Measurements from ENCODE around the gene CPA3.

The CPA3 gene

DNA sequence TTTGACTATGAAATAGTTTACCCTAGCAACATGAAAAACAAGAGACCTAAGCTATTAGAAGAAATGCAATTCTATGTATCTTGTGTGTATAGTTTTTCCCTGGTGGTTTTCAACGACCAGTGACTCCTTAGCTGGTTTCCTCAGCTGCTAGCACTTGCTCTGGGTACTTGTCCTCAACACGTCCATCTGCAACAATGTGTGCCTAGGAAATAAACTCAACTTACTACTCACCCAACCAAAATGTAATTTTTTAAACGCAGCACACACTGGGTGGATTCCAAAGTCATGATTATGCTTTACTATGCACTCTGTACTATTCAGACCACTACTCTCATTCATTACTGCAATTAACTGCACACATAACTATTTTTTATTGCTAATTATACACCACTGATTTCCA, 31.0 kb downstream of the CPA3 start:
- no peaks in the 10 kb centered on the region for H3K36me3 ChIP-seq (ENCODE audit: insufficient read depth, low read length)
- H3K4me1 ChIP-seq (ENCODE audit: insufficient read depth, low read length): no peaks in the 10 kb centered on the region
- H2AFZ ChIP-seq (ENCODE audit: low read depth, low read length): no peak overlapping the region
- TF ChIP-seq, protein P1, sequence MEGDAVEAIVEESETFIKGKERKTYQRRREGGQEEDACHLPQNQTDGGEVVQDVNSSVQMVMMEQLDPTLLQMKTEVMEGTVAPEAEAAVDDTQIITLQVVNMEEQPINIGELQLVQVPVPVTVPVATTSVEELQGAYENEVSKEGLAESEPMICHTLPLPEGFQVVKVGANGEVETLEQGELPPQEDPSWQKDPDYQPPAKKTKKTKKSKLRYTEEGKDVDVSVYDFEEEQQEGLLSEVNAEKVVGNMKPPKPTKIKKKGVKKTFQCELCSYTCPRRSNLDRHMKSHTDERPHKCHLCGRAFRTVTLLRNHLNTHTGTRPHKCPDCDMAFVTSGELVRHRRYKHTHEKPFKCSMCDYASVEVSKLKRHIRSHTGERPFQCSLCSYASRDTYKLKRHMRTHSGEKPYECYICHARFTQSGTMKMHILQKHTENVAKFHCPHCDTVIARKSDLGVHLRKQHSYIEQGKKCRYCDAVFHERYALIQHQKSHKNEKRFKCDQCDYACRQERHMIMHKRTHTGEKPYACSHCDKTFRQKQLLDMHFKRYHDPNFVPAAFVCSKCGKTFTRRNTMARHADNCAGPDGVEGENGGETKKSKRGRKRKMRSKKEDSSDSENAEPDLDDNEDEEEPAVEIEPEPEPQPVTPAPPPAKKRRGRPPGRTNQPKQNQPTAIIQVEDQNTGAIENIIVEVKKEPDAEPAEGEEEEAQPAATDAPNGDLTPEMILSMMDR (IDR thresholded peaks at IDR 0.05; ENCODE audit: borderline replicate concordance, extremely low read depth, low read length, poor library complexity, severe bottlenecking): no peak
- TF ChIP-seq EZH2 (IDR thresholded peaks at IDR 0.05; ENCODE audit: borderline replicate concordance, low read depth, low read length, severe bottlenecking): no peak
- no peak overlapping the region for H3K4me2 ChIP-seq (ENCODE audit: insufficient read depth, low read length)
- peaks cover 7% of the 10 kb centered on the region for H3K27me3 ChIP-seq (ENCODE audit: insufficient read depth, low read length, poor library complexity)
- ATAC-seq (ENCODE audit: insufficient read depth, low read depth) (no peak), DNase-seq (no peak)
- no peak overlapping the region for H3K4me3 ChIP-seq (ENCODE audit: low read depth in 1 of 2, low read length in 2 of 2)
- no peaks in the 10 kb centered on the region for H3K79me2 ChIP-seq (ENCODE audit: insufficient read depth, low read length)
- H4K20me1 ChIP-seq (ENCODE audit: insufficient read depth, low read length): no peaks in the 10 kb centered on the region
- H3K27ac ChIP-seq (ENCODE audit: low read length): no peak overlapping the region
- H3K9me3 ChIP-seq (ENCODE audit: insufficient read depth, low read length, severe bottlenecking): no peaks in the 10 kb centered on the region
- no peak overlapping the region for H3K9ac ChIP-seq (ENCODE audit: low read depth, low read length)

DNA sequence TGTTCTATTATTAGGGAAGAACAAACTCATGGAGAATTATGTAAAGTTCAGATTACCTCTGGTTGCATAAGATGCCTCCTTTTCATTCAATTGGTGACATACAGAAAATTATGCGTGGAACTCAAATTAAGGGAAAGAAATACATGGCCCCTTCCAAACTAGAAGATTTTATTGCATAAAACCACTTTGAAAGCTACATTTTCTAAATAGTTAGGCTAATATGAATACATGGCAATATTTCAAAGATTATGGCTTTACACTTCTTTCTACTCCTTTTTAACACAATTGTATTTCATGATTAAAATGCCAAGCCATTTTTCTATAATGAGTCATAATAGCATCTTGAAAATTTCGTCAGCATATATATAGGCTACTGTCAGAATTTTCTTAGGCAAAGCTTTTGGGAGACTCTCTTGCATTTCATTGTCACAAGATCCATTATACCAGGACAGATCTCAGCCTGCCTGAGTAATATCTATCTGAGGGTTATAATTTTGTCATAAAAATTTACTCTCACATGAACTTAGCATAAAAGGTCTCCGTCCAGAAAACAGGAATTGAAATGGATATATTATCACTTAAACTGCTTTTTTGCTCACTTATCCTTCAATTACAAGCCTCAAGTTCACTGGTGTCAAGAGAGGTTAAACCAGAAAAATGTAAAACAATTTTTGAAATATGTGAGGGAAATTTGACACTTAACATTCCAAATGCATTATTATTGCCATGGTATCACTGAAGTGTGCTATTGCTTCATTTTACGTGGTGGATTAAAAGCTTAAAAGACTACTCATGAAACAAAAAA, 37.1 kb downstream of the CPA3 start:
- no peak overlapping the region for H3K4me3 ChIP-seq (ENCODE audit: low read depth in 1 of 2, low read length in 2 of 2)
- H3K27ac ChIP-seq (ENCODE audit: low read length): no peak overlapping the region
- no peaks in the 10 kb centered on the region for H3K27me3 ChIP-seq (ENCODE audit: insufficient read depth, low read length, poor library complexity)
- H3K4me2 ChIP-seq (ENCODE audit: insufficient read depth, low read length): no peak overlapping the region
- H3K79me2 ChIP-seq (ENCODE audit: insufficient read depth, low read length): no peaks in the 10 kb centered on the region
- no peak overlapping the region for H2AFZ ChIP-seq (ENCODE audit: low read depth, low read length)
- no peaks in the 10 kb centered on the region for H3K9me3 ChIP-seq (ENCODE audit: insufficient read depth, low read length, severe bottlenecking)
- DNase-seq (no peak), ATAC-seq (ENCODE audit: insufficient read depth, low read depth) (no peak)
- TF ChIP-seq EZH2 (IDR thresholded peaks at IDR 0.05; ENCODE audit: borderline replicate concordance, low read depth, low read length, severe bottlenecking): no peak
- H3K36me3 ChIP-seq (ENCODE audit: insufficient read depth, low read length): no peaks in the 10 kb centered on the region
- no peak overlapping the region for H3K9ac ChIP-seq (ENCODE audit: low read depth, low read length)
- H3K4me1 ChIP-seq (ENCODE audit: insufficient read depth, low read length): no peaks in the 10 kb centered on the region
- no peaks in the 10 kb centered on the region for H4K20me1 ChIP-seq (ENCODE audit: insufficient read depth, low read length)

DNA sequence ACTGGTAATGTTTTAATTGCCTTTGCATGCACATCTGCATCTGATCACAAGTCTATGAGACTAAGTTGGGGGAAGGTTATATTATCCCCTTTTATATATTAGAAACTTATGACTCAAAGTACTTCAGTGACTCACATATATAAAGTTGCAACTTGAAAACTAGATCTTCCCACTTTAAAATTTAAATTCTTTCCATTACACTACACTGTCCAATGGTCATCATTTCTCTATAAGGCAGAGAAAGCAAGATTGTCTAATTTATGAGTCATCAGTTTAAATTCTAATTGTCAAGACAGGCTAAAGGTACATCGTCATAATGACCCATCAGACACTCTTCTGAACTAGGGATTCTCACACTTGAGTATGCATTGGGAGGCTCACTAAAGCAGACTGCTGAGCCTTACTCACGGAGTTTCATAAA, 37.9 kb downstream of the CPA3 start:
- no peaks in the 10 kb centered on the region for H3K36me3 ChIP-seq (ENCODE audit: insufficient read depth, low read length)
- H3K9me3 ChIP-seq (ENCODE audit: insufficient read depth, low read length, severe bottlenecking): no peaks in the 10 kb centered on the region
- peaks cover under 1% of the 10 kb centered on the region for H3K27me3 ChIP-seq (ENCODE audit: insufficient read depth, low read length, poor library complexity)
- no peaks in the 10 kb centered on the region for H3K4me1 ChIP-seq (ENCODE audit: insufficient read depth, low read length)
- DNase-seq (no peak), ATAC-seq (ENCODE audit: insufficient read depth, low read depth) (no peak)
- H3K27ac ChIP-seq (ENCODE audit: low read length): no peak overlapping the region
- no peaks in the 10 kb centered on the region for H3K79me2 ChIP-seq (ENCODE audit: insufficient read depth, low read length)
- H3K9ac ChIP-seq (ENCODE audit: low read depth, low read length): no peak overlapping the region
- H3K4me2 ChIP-seq (ENCODE audit: insufficient read depth, low read length): no peak overlapping the region
- H3K4me3 ChIP-seq (ENCODE audit: low read depth in 1 of 2, low read length in 2 of 2): no peak overlapping the region
- TF ChIP-seq, protein P1 (IDR thresholded peaks at IDR 0.05; ENCODE audit: borderline replicate concordance, extremely low read depth, low read length, poor library complexity, severe bottlenecking): no peak
- no peak for TF ChIP-seq EZH2 (IDR thresholded peaks at IDR 0.05; ENCODE audit: borderline replicate concordance, low read depth, low read length, severe bottlenecking)
- no peaks in the 10 kb centered on the region for H4K20me1 ChIP-seq (ENCODE audit: insufficient read depth, low read length)
- no peak overlapping the region for H2AFZ ChIP-seq (ENCODE audit: low read depth, low read length)

DNA sequence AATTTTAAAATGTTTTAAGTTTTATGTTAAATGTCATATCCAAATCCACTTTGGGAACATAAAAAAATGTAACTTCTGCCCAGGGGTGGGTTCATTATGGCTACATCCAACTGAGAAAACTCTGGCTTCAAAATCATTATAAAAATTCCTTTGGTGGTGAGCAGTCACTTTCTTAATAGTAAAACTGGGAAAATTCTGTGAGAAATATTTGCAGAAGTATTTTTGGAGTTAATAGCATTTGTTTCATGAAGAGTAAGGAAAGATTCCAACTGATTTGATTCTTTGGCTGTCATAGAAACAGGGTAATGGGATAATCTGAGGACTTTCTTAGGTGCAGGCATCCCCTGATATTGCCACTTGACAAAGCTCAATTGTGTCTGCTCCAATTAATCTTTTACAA, 38.8 kb downstream of the CPA3 start:
- H3K27ac ChIP-seq (ENCODE audit: low read length): no peak overlapping the region
- no peaks in the 10 kb centered on the region for H3K36me3 ChIP-seq (ENCODE audit: insufficient read depth, low read length)
- no peak overlapping the region for H2AFZ ChIP-seq (ENCODE audit: low read depth, low read length)
- H3K4me3 ChIP-seq (ENCODE audit: low read depth in 1 of 2, low read length in 2 of 2): no peak overlapping the region
- no peak overlapping the region for H3K4me2 ChIP-seq (ENCODE audit: insufficient read depth, low read length)
- H3K27me3 ChIP-seq (ENCODE audit: insufficient read depth, low read length, poor library complexity): peaks cover 3% of the 10 kb centered on the region
- H4K20me1 ChIP-seq (ENCODE audit: insufficient read depth, low read length): no peaks in the 10 kb centered on the region
- H3K9me3 ChIP-seq (ENCODE audit: insufficient read depth, low read length, severe bottlenecking): no peaks in the 10 kb centered on the region
- ATAC-seq (ENCODE audit: insufficient read depth, low read depth) (no peak), DNase-seq (no peak)
- no peak overlapping the region for H3K9ac ChIP-seq (ENCODE audit: low read depth, low read length)
- TF ChIP-seq, protein P1 (IDR thresholded peaks at IDR 0.05; ENCODE audit: borderline replicate concordance, extremely low read depth, low read length, poor library complexity, severe bottlenecking): no peak
- no peak for TF ChIP-seq EZH2 (IDR thresholded peaks at IDR 0.05; ENCODE audit: borderline replicate concordance, low read depth, low read length, severe bottlenecking)
- H3K4me1 ChIP-seq (ENCODE audit: insufficient read depth, low read length): no peaks in the 10 kb centered on the region
- no peaks in the 10 kb centered on the region for H3K79me2 ChIP-seq (ENCODE audit: insufficient read depth, low read length)
